Upper lobe of right lung (tissue), 1 donor: ENCODE measurements around the gene MEDAG. TPM values are rescaled to one million over a fixed set of nuclear protein-coding genes. Genes with fewer than 3 reads are reported as not detected.

Experiments used
- ATAC-seq: fragments of 200-7000 bp; cut with Tn5 transposase; one replicate; pipeline ENCODE4 v1.9.1; 2020; ENCODE audit warnings: mild to moderate bottlenecking, moderate library complexity
- DNase-seq: peaks from one replicate; pipeline ENCODE4 v3.0.0-alpha.2; 2020
- H3K27ac ChIP-seq: fragments of 200-600 bp; one replicate; pipeline ENCODE4 v1.8.0; 2022
- H3K27me3 ChIP-seq: fragments of 200-600 bp; one replicate; pipeline ENCODE4 v1.8.0; 2022; ENCODE audit warnings: mild to moderate bottlenecking
- H3K36me3 ChIP-seq: fragments of 200-600 bp; one replicate; pipeline ENCODE4 v1.8.0; 2022
- H3K4me1 ChIP-seq: fragments of 200-600 bp; one replicate; pipeline ENCODE4 v1.8.0; 2022
- H3K4me3 ChIP-seq: fragments of 200-600 bp; one replicate; pipeline ENCODE4 v1.8.0; 2022; ENCODE audit warnings: mild to moderate bottlenecking
- H3K9me3 ChIP-seq: fragments of 200-600 bp; one replicate; pipeline ENCODE4 v1.8.0; 2022
- intact Hi-C: fragments of 100-400 bp; cut with DNase I; formaldehyde crosslinking; loops from one replicate; pipeline ENCODE4 v1.11.0; 2022
- total RNA-seq: library from RNA; stranded (reverse); fragmentation: NEBNext Ultra II Directional; extraction: Animal tissue kit (Norgen Biotek cat#: 25700); gene quantifications from one replicate; pipeline ENCODE4 v1.2.1, GENCODE V29; 2021
- TF ChIP-seq, protein P1 (sequence below): fragments of 200-600 bp; IDR thresholded peaks from one replicate; pipeline ENCODE4 v1.8.0; 2022; ENCODE audit warnings: antibody characterized with exemption
- donor health status: DM: no; HTN: yes; CAD: no; lungs with severe emphysema.

Gene MEDAG
- total RNA-seq, 1 donor from 2014 or later: 5.5 TPM

- no peaks in the 10 kb centered on the region for H3K9me3 ChIP-seq
- TF ChIP-seq, protein P1, sequence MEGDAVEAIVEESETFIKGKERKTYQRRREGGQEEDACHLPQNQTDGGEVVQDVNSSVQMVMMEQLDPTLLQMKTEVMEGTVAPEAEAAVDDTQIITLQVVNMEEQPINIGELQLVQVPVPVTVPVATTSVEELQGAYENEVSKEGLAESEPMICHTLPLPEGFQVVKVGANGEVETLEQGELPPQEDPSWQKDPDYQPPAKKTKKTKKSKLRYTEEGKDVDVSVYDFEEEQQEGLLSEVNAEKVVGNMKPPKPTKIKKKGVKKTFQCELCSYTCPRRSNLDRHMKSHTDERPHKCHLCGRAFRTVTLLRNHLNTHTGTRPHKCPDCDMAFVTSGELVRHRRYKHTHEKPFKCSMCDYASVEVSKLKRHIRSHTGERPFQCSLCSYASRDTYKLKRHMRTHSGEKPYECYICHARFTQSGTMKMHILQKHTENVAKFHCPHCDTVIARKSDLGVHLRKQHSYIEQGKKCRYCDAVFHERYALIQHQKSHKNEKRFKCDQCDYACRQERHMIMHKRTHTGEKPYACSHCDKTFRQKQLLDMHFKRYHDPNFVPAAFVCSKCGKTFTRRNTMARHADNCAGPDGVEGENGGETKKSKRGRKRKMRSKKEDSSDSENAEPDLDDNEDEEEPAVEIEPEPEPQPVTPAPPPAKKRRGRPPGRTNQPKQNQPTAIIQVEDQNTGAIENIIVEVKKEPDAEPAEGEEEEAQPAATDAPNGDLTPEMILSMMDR: no peak
- intact Hi-C loops: no loop called here
- peaks cover 11% of the 10 kb centered on the region for H3K27me3 ChIP-seq
- no peak for DNase-seq
- peaks cover 19% of the 10 kb centered on the region for H3K4me1 ChIP-seq
- H3K36me3 ChIP-seq: no peaks in the 10 kb centered on the region
- no peak overlapping the region for H3K4me3 ChIP-seq
- no peak for ATAC-seq
- no peak overlapping the region for H3K27ac ChIP-seq
Observed at GRCh38 chr13:30900952-30901749, 4.9 kb upstream of the MEDAG start.

DNA sequence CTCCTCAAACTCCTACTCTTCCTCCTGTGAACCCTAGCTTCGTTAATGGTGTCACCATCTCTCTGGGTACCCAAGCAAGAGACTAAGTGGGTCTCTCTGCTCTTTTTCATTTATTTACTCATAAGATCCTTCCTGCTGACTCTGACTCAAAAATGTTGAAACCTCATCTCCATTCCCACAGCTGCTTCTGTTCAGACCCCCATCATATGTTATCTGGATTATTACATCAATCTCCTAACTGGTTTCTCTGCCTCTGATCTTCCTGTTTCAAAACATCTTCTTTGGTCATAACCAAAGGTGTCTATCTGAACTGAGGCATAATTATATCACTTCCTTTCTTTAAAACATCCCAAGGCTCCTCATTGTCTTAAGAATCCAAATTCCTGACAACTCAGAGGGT is 2.0 kb upstream of the MEDAG start:
- Histone ChIP-seq H3K9me3 (no peaks in the 10 kb centered on the region), H3K4me1 (peaks cover 35% of the 10 kb centered on the region), H3K27ac (no peak overlapping the region), H3K36me3 (no peaks in the 10 kb centered on the region), H3K4me3 (no peak overlapping the region), H3K27me3 (peaks cover 17% of the 10 kb centered on the region)
- TF ChIP-seq, protein P1: no peak
- DNase-seq (no peak), ATAC-seq (no peak)
- intact Hi-C loops: no loop called here

DNA sequence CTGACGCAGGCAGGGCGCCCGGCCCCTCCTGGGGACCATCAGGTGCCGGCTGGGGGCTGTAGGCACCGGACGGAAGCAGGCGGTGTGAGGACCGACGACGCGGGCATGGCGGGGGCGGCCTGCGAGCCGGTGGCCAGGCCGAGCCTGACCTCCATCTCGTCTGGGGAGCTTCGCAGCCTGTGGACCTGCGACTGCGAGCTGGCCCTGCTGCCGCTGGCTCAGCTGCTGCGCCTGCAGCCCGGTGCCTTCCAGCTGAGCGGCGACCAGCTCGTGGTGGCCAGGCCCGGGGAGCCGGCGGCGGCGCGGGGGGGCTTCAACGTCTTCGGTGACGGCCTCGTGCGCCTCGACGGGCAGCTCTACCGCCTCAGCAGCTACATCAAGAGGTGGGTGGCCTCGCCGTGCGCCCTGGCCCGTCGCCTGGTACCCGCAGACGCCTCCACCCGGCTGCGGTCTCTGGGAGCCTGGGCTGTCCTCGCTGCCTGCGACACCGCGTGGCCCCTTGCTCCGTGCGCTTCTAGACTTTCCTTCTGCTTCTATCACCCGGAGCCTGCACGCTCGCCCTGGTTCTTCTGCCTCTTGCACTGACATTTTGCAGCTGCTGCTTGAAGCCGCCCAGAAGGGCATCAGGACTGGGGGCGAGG is 460 bp downstream of the MEDAG start:
- H3K27me3 ChIP-seq: peaks cover 17% of the 10 kb centered on the region
- ATAC-seq (peak; percentile 44), DNase-seq (no peak)
- intact Hi-C loops: no loop called here
- peak overlapping the region; percentile 39 for H3K4me3 ChIP-seq
- H3K9me3 ChIP-seq: no peaks in the 10 kb centered on the region
- no peaks in the 10 kb centered on the region for H3K36me3 ChIP-seq
- H3K4me1 ChIP-seq: peaks cover 28% of the 10 kb centered on the region
- TF ChIP-seq, protein P1: no peak
- peak overlapping the region; percentile 47 for H3K27ac ChIP-seq

- Histone ChIP-seq H3K4me1 (peaks cover 28% of the 10 kb centered on the region), H3K9me3 (no peaks in the 10 kb centered on the region), H3K27me3 (peaks cover 17% of the 10 kb centered on the region), H3K4me3 (peak overlapping the region; percentile 39), H3K27ac (peak overlapping the region; percentile 11), H3K36me3 (no peaks in the 10 kb centered on the region)
- ATAC-seq (peak; percentile 62), DNase-seq (no peak)
- TF ChIP-seq, protein P1: no peak
- intact Hi-C loops: no loop called here
Observed at GRCh38 chr13:30907121-30907861, 1.2 kb downstream of the MEDAG start.

- intact Hi-C loops: no loop called here
- H3K9me3 ChIP-seq: no peaks in the 10 kb centered on the region
- H3K27ac ChIP-seq: no peak overlapping the region
- peaks cover 28% of the 10 kb centered on the region for H3K4me1 ChIP-seq
- peaks cover 17% of the 10 kb centered on the region for H3K27me3 ChIP-seq
- TF ChIP-seq, protein P1: no peak
- H3K4me3 ChIP-seq: peak overlapping the region; percentile 39
- DNase-seq (no peak), ATAC-seq (no peak)
- no peaks in the 10 kb centered on the region for H3K36me3 ChIP-seq
Observed at GRCh38 chr13:30908416-30908980, 2.4 kb downstream of the MEDAG start.
